HG02759 (cell line): ENCODE data around the gene SCLY.

ENCODE experiments used
- ATAC-seq: cut with Tn5 transposase; IDR thresholded peaks from one replicate; pipeline ENCODE4 v1.9.1; 2021; ENCODE audit warnings: mild to moderate bottlenecking, moderate library complexity; ENCODE audit not compliant: unreplicated experiment

SCLY gene

GRCh38 chr2:238069021-238069709 lies 8.4 kb downstream of the SCLY start:
- no peak for ATAC-seq

GRCh38 chr2:238069877-238070276 lies 9.1 kb downstream of the SCLY start:
- no peak for ATAC-seq

DNA sequence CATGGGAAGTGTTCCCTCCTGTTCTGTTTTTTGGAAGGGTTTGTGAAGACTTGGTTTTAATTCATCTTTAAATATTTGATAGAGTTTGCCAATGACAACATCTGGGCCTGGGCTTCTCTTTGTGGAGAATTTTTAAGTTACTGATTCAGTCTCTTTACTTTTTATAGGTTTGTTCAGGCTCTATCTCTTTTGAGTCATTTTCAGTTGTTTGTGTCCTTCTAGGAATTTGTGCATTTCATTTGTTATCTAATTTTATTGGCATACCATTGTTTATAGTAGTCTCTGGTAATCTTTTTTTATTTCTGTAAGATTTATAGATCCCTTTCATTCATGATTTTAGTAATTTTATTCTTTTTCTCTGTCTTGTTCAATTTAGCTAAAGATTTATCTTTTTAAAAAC lies 14.6 kb downstream of the SCLY start:
- no peak for ATAC-seq

DNA sequence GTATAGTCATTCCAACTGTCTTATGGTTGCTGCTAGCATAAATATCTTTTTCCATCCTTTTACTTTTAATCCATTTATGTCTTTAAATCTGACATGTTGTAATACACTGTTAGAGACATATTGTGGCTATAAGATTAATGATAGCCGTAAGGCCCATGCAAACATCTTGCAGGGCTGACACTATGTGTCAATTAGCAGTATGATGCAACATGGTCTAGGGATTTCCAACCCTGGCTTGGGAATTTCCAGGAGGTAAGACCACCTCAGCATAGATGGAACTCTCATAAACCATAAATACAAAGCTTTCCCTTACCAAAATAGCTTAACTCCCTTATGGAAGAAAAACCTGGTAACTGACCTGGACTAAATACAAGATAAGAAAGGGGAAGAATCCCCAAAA lies 16.5 kb downstream of the SCLY start:
- ATAC-seq = no peak

- ATAC-seq = no peak
These were observed 19.1 kb downstream of the SCLY start for GRCh38 chr2:238079874-238080327.

GRCh38 chr2:238080518-238080917 lies 19.7 kb downstream of the SCLY start:
- ATAC-seq = no peak

DNA sequence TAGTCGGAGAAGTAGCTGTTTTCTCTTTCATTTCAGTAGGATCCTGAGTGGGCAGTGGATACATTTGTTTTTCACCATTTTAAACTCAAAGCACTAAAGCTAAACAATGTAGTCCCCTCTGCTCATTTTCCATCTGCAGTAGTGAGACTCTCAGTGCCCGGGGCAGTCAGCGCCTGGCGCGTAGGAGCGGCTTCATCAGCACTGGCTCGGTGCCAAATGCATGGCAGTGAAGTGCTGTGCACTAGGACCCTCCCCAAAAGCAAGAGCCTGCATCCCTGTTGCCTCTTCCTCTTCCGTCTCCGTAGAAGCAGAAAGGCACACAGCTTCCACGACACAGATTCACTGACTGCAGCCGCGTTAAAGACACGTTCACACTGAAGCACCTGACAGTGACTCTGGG lies 20.3 kb downstream of the SCLY start:
- ATAC-seq = no peak

GRCh38 chr2:238081561-238081960 lies 20.8 kb downstream of the SCLY start:
- no peak for ATAC-seq

DNA sequence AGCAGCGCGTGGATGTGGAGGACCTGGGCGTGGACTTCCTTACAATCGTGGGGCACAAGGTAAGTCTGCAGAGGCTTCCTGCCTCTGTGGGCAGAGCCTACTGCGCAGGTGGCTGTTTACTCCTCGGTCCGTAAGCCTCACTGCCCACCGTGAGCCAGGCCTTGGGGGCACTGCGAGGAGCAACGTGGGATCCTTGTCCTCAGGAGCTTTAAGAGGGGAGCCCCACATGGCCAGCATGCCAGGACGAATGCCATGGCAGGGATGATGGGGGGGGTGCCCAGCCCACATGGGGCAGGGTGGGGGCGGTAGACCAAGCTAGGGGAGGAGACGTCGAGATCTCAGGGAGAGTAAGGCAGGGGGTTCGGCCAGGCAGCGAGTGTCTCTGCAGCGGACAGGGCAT lies 21.4 kb downstream of the SCLY start:
- no peak for ATAC-seq

DNA sequence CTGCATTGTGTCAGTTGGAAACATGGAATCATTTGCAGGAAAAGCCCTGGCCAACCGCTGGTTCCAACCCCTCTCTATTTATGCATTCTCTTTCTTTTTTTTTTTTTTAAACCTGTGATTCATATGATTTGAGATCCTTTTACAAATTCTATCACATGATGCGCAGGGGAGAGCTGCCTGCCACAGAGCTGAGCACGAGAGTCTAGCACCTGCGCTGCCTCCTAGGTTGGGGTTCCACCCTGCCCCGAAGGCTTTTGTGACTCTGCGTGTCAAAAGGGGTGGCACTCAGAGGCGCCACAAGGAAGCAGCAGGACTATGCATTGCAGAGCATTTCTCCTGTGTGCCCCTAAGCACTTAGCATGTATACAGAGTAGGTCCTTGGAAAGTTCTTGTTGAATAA lies 22.0 kb downstream of the SCLY start:
- ATAC-seq = no peak

GRCh38 chr2:238083919-238084318 lies 23.1 kb downstream of the SCLY start:
- ATAC-seq = no peak

DNA sequence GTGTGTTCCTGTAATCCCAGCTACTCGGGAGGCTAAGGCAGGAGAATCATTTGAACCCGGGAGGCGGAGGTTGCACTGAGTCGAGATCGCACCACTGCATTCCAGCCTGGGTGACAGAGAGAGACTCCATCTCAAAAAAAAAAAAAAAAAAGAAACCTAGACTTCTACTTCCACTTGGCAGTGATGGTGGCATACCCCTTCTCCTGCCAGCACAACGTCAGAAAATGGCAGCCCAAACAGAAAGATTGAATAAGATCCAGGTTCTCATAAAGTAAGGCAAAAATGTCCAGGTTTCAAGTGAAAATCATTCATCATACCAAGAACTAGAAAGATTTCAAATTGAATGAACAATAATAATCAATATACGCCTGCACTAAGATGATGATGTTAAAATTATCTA lies 24.0 kb downstream of the SCLY start:
- no peak for ATAC-seq

DNA sequence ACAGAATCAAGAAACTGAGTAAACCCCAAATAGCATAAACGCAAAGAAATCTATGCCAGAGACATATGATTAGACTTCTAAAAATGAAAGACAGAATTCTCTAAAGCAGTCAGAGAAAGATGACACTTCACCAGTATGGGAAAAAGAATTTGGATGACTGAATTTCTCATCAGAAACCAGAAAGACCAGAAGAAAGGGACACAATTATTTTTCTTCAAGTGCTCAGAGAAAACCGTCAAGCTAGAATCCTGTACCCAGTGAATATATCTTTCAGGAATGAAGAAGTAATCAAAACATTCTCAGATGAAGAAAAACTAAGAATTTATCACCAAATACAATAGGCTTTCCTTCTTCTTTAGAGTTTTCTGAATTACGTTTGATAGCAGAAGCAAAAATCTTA lies 25.1 kb downstream of the SCLY start:
- no peak for ATAC-seq

DNA sequence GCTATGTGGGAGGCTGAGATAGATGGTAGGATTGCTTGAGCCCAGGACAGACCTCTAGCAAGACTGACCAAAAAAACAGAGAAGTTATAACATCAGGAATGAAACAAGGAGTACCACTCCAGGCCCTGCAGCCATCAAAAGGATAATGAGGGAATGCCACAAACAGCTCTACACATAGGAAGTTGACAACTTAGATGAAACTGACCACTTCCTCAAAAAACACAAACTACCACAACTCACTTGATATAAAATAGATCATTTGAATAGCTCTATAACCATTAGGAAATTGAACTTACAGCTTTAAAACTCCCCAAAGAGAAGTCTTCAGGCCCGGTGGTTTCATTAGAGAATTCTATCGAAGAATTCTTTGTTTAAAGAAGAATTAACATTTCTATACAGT lies 26.4 kb downstream of the SCLY start:
- ATAC-seq = no peak

- no peak for ATAC-seq
These were observed 30.1 kb downstream of the SCLY start for GRCh38 chr2:238090887-238091286.

DNA sequence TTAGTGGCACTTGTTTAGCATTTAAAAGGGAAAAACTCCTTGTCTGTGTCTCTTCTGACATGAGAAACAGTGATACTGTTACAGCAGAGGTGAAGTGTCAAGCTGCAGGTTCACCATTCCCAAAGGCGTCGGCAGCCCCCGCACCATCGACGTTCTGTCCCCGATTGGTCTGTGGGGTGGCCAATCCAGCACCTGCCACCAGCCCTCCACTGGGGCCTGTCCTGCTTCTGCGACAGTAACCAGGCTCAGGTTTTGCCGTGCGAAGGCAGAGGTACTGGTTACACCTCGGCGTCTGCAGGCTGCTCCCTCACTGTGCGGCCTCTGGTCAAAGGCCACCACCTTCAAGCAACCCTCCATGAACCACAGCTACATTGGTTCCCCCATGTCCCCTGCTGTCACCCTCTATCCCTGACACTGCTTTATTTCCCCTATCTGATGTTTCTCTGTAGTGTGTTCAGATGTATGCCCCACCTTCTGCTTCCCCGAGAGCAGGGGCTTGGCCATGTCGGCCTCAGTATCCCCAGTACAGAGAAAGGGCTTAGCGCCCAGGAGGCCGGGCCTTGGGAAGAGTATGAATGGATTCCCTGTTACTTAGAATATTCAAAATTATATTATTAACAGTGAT lies 30.7 kb downstream of the SCLY start:
- no peak for ATAC-seq

- no peak for ATAC-seq
These were observed 31.8 kb downstream of the SCLY start for GRCh38 chr2:238092486-238093035.

GRCh38 chr2:238093181-238094140 lies 32.7 kb downstream of the SCLY start:
- ATAC-seq = no peak

DNA sequence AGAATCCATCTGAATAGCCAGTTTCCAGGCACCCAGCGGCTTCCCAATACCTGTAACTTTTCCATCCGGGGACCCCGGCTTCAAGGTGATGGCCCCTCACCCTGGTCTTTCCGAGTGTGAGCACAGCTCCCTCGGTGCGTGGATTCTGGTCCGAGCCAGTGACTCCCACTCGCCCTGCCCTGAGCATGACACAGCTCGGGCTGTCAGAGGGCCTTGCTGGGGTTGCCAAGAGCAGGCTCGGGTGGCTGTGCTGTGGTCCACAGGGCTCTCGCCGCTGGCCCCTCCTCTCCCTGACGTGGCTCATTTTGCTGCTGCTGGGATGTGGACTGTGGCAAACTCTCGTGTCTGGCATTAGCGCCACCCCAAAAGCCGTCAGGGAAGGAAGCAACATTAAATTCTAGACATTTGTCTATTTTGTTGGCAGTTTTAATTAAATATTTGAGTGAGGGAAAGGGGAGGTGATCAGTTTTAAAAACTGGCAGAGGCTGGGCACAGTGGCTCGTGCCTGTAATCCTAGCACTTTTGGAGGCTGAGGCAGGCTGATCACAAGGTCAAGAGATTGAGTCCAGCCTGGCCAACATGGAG lies 33.7 kb downstream of the SCLY start:
- no peak for ATAC-seq

DNA sequence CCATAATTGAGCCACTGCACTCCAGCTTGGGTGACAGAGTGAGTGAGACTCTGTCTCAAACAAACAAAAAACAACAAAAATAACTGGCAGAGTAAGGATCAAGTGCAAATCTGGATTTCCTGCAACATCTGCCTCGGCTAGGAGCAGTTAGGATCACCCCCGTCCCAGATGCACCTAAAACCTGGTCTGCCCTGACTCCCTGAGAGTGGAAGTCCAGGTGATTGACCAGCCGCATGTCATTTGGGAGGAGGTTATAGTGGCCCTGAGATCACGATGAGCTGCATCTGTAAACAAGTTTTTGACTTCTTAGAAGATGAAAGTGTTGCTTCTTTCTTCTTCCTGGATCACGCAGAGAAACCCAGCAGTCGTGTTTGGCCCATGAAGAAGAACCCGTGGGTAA lies 34.3 kb downstream of the SCLY start:
- ATAC-seq = no peak
